ENCODE measurements around the gene MED27.

DNA sequence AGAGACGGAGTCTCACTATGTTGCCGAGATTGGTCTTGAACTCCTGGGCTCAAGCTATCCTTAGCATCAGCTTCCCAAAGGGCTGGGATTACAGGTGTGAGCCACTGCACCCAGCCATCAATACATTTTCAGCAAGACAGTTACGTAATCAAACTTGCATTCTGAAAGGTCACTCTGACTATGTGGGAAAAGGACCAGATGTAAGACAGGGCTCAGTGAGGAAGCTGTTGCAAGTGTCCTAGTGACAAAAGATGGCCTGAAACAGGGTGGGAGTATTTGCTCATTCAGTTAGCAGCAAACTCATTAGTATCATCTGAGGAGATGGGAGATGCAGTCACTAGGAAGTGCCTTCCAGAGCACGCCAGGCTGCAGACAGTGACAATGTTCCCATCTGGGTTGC lies 16.9 kb downstream of the MED27 start:
- TF ChIP-seq, protein P1, sequence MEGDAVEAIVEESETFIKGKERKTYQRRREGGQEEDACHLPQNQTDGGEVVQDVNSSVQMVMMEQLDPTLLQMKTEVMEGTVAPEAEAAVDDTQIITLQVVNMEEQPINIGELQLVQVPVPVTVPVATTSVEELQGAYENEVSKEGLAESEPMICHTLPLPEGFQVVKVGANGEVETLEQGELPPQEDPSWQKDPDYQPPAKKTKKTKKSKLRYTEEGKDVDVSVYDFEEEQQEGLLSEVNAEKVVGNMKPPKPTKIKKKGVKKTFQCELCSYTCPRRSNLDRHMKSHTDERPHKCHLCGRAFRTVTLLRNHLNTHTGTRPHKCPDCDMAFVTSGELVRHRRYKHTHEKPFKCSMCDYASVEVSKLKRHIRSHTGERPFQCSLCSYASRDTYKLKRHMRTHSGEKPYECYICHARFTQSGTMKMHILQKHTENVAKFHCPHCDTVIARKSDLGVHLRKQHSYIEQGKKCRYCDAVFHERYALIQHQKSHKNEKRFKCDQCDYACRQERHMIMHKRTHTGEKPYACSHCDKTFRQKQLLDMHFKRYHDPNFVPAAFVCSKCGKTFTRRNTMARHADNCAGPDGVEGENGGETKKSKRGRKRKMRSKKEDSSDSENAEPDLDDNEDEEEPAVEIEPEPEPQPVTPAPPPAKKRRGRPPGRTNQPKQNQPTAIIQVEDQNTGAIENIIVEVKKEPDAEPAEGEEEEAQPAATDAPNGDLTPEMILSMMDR (IDR thresholded peaks at IDR 0.05): no peak
- TF ChIP-seq POLR2AphosphoS5 (IDR thresholded peaks at IDR 0.05; ENCODE audit: low read depth, low read length): no peak

Data from Panc1 (cell line).